Sigmoid colon (tissue), 7 donors: Measurements from ENCODE around the gene ZNF334. TPM values are rescaled to one million over a fixed set of nuclear protein-coding genes. Genes with fewer than 3 reads are reported as not detected.

Experiments
- DNase-seq: peaks from one replicate; pipeline ENCODE4 v3.0.0-alpha.2; 2019
- H3K27ac ChIP-seq, 4 donors: fragments of 200-600 bp; sonication (generic); one replicate each; pipeline ENCODE4 v1.5.1; 2016 to 2019; ENCODE audit warnings: mild to moderate bottlenecking in 1 of 4
- H3K27me3 ChIP-seq, 3 donors: fragments of 200-600 bp; sonication (generic); one replicate each; pipeline ENCODE4 v1.5.1; 2019; ENCODE audit warnings: mild to moderate bottlenecking in 1 of 3
- H3K36me3 ChIP-seq, 4 donors: fragments of 200-600 bp; sonication (generic); one replicate each; pipeline ENCODE4 v1.5.1; 2016 to 2019
- H3K4me1 ChIP-seq, 4 donors: fragments of 200-600 bp; sonication (generic); one replicate each; pipeline ENCODE4 v1.5.1; 2017 to 2019
- H3K4me3 ChIP-seq, 4 donors: fragments of 200-600 bp; sonication (generic); one replicate each; pipeline ENCODE4 v1.5.1; 2017 to 2019; ENCODE audit warnings: mild to moderate bottlenecking in 2 of 4, moderate library complexity in 1 of 4
- H3K9me3 ChIP-seq, 4 donors: fragments of 200-600 bp in 3 of 4; sonication (generic) in 3 of 4; one replicate each; pipeline versions ENCODE4 v1.5.1 to v1.6.1; 2013 to 2019
- CTCF ChIP-seq, 4 experiments: fragments of 450-650 bp in 3 of 4; fragments of 200-600 bp in 1 of 4; IDR thresholded peaks; one replicate each; pipeline ENCODE4 v1.5.1; 2016 to 2019; ENCODE audit warnings: antibody characterized with exemption in 4 of 4, mild to moderate bottlenecking in 3 of 4, moderate library complexity in 2 of 4
- EP300 ChIP-seq, 4 donors: sonication (generic); formaldehyde crosslinking; IDR thresholded peaks; one replicate each; pipeline ENCODE4 v1.6.1; 2017; ENCODE audit warnings: antibody characterized with exemption in 4 of 4
- POLR2A ChIP-seq, 2 donors: fragments of 450-650 bp; IDR thresholded peaks; one replicate each; pipeline ENCODE4 v1.6.1; 2016; ENCODE audit warnings: antibody characterized with exemption in 2 of 2, mild to moderate bottlenecking in 2 of 2, moderate library complexity in 2 of 2
- POLR2AphosphoS5 ChIP-seq, 4 donors: sonication (generic); formaldehyde crosslinking; IDR thresholded peaks; one replicate each; pipeline ENCODE4 v1.6.1; 2017; ENCODE audit warnings: antibody characterized with exemption in 4 of 4
- WGBS, 2 donors: extraction: QIAGEN DNeasy Blood & Tissue Kit; methylation state at CpG; one replicate each; pipeline ENCODE4 v1.1.7; 2013; 5-methylcytosine and 5-hydroxymethylcytosine counted together
- intact Hi-C: fragments of 100-400 bp; cut with DNase I; formaldehyde crosslinking; loops from one replicate; pipeline ENCODE4 v1.15.1; 2023
- polyA plus RNA-seq, 3 donors: library from polyadenylated mRNA; stranded (reverse); fragments of 200-250 nt; gene quantifications; one replicate each; pipeline ENCODE4 v1.2.3, GENCODE V29; 2013
- total RNA-seq, 4 donors: library from RNA; depleted of rRNA; stranded (reverse); fragments of >200 nt; gene quantifications; one replicate each; pipeline ENCODE4 v1.1.0, GENCODE V29; 2016
- donor health status: healthy with polysubstance abuse.
- donor health status: Bipolar disorder and iron deficiency.
- donor health status: healthy.

The ZNF334 gene
- total and polyA plus RNA-seq, 7 donors, result 0.46 to 6.6 (median 2.6) TPM

- intact Hi-C loops, result no loop called here
- Histone ChIP-seq H3K4me3 (no peak overlapping the region), H3K4me1 (no peaks in the 10 kb centered on the region), H3K36me3 (no peaks in the 10 kb centered on the region), H3K9me3 (peaks cover 0 to 21% (median 14%) of the 10 kb centered on the region in 4 donors), H3K27me3 (peaks cover 0 to 3% (median 0%) of the 10 kb centered on the region in 3 donors), H3K27ac (no peak overlapping the region)
- no peak for DNase-seq
- WGBS, 2 donors, result 92 to 96% methylated on average over 3 of the region's 3 CpGs
- TF ChIP-seq POLR2AphosphoS5 (IDR thresholded peaks at IDR 0.05) (no peak), CTCF (IDR thresholded peaks at IDR 0.05) (no peak), POLR2A (IDR thresholded peaks at IDR 0.05) (no peak), EP300 (IDR thresholded peaks at IDR 0.05) (no peak)
Measured at GRCh38 chr20:46505506-46505905, 7.9 kb downstream of the ZNF334 start.

- Histone ChIP-seq H3K9me3 (peaks cover 0 to 27% (median 17%) of the 10 kb centered on the region in 4 donors), H3K4me1 (no peaks in the 10 kb centered on the region), H3K27ac (no peak overlapping the region), H3K4me3 (no peak overlapping the region), H3K36me3 (no peaks in the 10 kb centered on the region), H3K27me3 (peaks cover 0 to 3% (median 0%) of the 10 kb centered on the region in 3 donors)
- TF ChIP-seq POLR2AphosphoS5 (IDR thresholded peaks at IDR 0.05) (no peak), EP300 (IDR thresholded peaks at IDR 0.05) (no peak), POLR2A (IDR thresholded peaks at IDR 0.05) (no peak), CTCF (IDR thresholded peaks at IDR 0.05) (no peak)
- WGBS, 2 donors, result 91 to 92% methylated on average over 6 of the region's 6 CpGs
- DNase-seq, result no peak
- intact Hi-C loops, result no loop called here
Measured at GRCh38 chr20:46501961-46502360, 11.4 kb downstream of the ZNF334 start.

- intact Hi-C loops, result no loop called here
- Histone ChIP-seq H3K4me1 (no peaks in the 10 kb centered on the region), H3K36me3 (no peaks in the 10 kb centered on the region), H3K9me3 (peaks cover 0 to 27% (median 17%) of the 10 kb centered on the region in 4 donors), H3K4me3 (no peak overlapping the region), H3K27ac (no peak overlapping the region), H3K27me3 (peaks cover 0 to 3% (median 0%) of the 10 kb centered on the region in 3 donors)
- TF ChIP-seq EP300 (IDR thresholded peaks at IDR 0.05) (no peak), POLR2AphosphoS5 (IDR thresholded peaks at IDR 0.05) (no peak), CTCF (IDR thresholded peaks at IDR 0.05) (no peak), POLR2A (IDR thresholded peaks at IDR 0.05) (no peak)
- 91 to 96% methylated on average over 5 of the region's 5 CpGs for WGBS, 2 donors
- no peak for DNase-seq
Measured at GRCh38 chr20:46501337-46501942, 11.9 kb downstream of the ZNF334 start.

- intact Hi-C loops, result no loop called here
- Histone ChIP-seq H3K27ac (no peak overlapping the region), H3K4me3 (no peak overlapping the region), H3K4me1 (no peaks in the 10 kb centered on the region), H3K36me3 (no peaks in the 10 kb centered on the region), H3K9me3 (peaks cover 0 to 3% (median 0%) of the 10 kb centered on the region in 4 donors), H3K27me3 (no peaks in the 10 kb centered on the region)
- no peak for TF ChIP-seq POLR2AphosphoS5 (IDR thresholded peaks at IDR 0.05)
- TF ChIP-seq EP300 (IDR thresholded peaks at IDR 0.05), result no peak
- TF ChIP-seq POLR2A (IDR thresholded peaks at IDR 0.05), result no peak
- no peak for TF ChIP-seq CTCF (IDR thresholded peaks at IDR 0.05)
- DNase-seq, result no peak
- WGBS, 2 donors, result 14 to 55% methylated on average over 4 of the region's 4 CpGs
Measured at GRCh38 chr20:46494077-46494476, 19.3 kb downstream of the ZNF334 start.

GRCh38 chr20:46491354-46491753, 22.0 kb downstream of the ZNF334 start:
- Histone ChIP-seq H3K4me1 (no peaks in the 10 kb centered on the region), H3K27ac (no peak overlapping the region), H3K27me3 (peaks cover 0 to 3% (median 0%) of the 10 kb centered on the region in 3 donors), H3K36me3 (no peaks in the 10 kb centered on the region), H3K9me3 (peaks cover 0 to 3% (median 0%) of the 10 kb centered on the region in 4 donors), H3K4me3 (no peak overlapping the region)
- 83 to 92% methylated on average over 8 of the region's 8 CpGs for WGBS, 2 donors
- TF ChIP-seq EP300 (IDR thresholded peaks at IDR 0.05) (no peak), POLR2A (IDR thresholded peaks at IDR 0.05) (no peak), CTCF (IDR thresholded peaks at IDR 0.05) (no peak), POLR2AphosphoS5 (IDR thresholded peaks at IDR 0.05) (no peak)
- DNase-seq, result no peak
- intact Hi-C loops, result no loop called here
